Vagina (tissue), 2 donors: ENCODE measurements around the gene GRIK5. TPM values are rescaled to one million over a fixed set of nuclear protein-coding genes. Genes with fewer than 3 reads are reported as not detected.

ENCODE experiments used
- DNase-seq, 2 donors: peaks; one replicate each; pipeline ENCODE4 v3.0.0-alpha.2; 2017; ENCODE audit errors: extremely low spot score in 2 of 2
- H3K27ac ChIP-seq: fragments of 200-600 bp; sonication (generic); one replicate; pipeline ENCODE4 v1.5.1; 2019
- H3K27me3 ChIP-seq: fragments of 200-600 bp; sonication (generic); one replicate; pipeline ENCODE4 v1.5.1; 2019
- H3K36me3 ChIP-seq, 2 donors: fragments of 200-600 bp; sonication (generic); one replicate each; pipeline ENCODE4 v1.5.1; 2017 to 2019
- H3K4me1 ChIP-seq: fragments of 200-600 bp; sonication (generic); one replicate; pipeline ENCODE4 v1.5.1; 2019
- H3K4me3 ChIP-seq, 2 donors: fragments of 200-600 bp; sonication (generic); 1 replicate in 1 of 2; 2 replicates in 1 of 2; pipeline ENCODE4 v1.5.1; 2016 to 2019
- H3K9me3 ChIP-seq: fragments of 200-600 bp; sonication (generic); one replicate; pipeline ENCODE4 v1.5.1; 2019
- CTCF ChIP-seq, 3 experiments: fragments of 450-650 bp in 2 of 3; fragments of 200-600 bp in 1 of 3; sonication (generic) in 1 of 3; IDR thresholded peaks; one replicate each; pipeline ENCODE4 v1.5.1; 2017 to 2019; ENCODE audit warnings: antibody characterized with exemption in 3 of 3, mild to moderate bottlenecking in 2 of 3, moderate library complexity in 2 of 3
- POLR2A ChIP-seq, 2 donors: fragments of 450-650 bp; IDR thresholded peaks; one replicate each; pipeline ENCODE4 v1.6.1; 2017; ENCODE audit warnings: antibody characterized with exemption in 2 of 2, mild to moderate bottlenecking in 2 of 2, moderate library complexity in 2 of 2
- POLR2AphosphoS5 ChIP-seq, 2 donors: sonication (generic); formaldehyde crosslinking; IDR thresholded peaks; one replicate each; pipeline ENCODE4 v1.9.0; 2017; ENCODE audit warnings: antibody characterized with exemption in 2 of 2, mild to moderate bottlenecking in 2 of 2, low read depth in 1 of 2; ENCODE audit not compliant: insufficient read depth in 1 of 2
- intact Hi-C: fragments of 100-400 bp; cut with DNase I; formaldehyde crosslinking; loops from one replicate; pipeline ENCODE4 v1.15.1; 2023
- total RNA-seq: library from RNA; depleted of rRNA; stranded (reverse); fragments of >200 nt; gene quantifications from one replicate; pipeline ENCODE4 v1.2.3, GENCODE V29; 2016

Gene GRIK5
- total RNA-seq, 1 donor from 2014 or later, result 2.5 TPM

GRCh38 chr19:42010245-42011126 lies 59.5 kb downstream of the GRIK5 start:
- Histone ChIP-seq H3K27me3 (no peaks in the 10 kb centered on the region), H3K4me1 (no peaks in the 10 kb centered on the region), H3K9me3 (no peaks in the 10 kb centered on the region), H3K4me3 (no peak overlapping the region), H3K36me3 (no peaks in the 10 kb centered on the region), H3K27ac (no peak overlapping the region)
- DNase-seq, result no peak
- TF ChIP-seq POLR2A (IDR thresholded peaks at IDR 0.05) (no peak), CTCF (IDR thresholded peaks at IDR 0.05) (no peak), POLR2AphosphoS5 (IDR thresholded peaks at IDR 0.05; ENCODE audit: insufficient read depth in 1 of 2, low read depth in 1 of 2) (no peak)
- intact Hi-C loops, result no loop called here

GRCh38 chr19:42006569-42006968 lies 63.4 kb downstream of the GRIK5 start:
- intact Hi-C loops, result no loop called here
- Histone ChIP-seq H3K27ac (no peak overlapping the region), H3K27me3 (no peaks in the 10 kb centered on the region), H3K36me3 (no peaks in the 10 kb centered on the region), H3K9me3 (no peaks in the 10 kb centered on the region), H3K4me1 (no peaks in the 10 kb centered on the region), H3K4me3 (no peak overlapping the region)
- DNase-seq, result no peak
- TF ChIP-seq POLR2AphosphoS5 (IDR thresholded peaks at IDR 0.05; ENCODE audit: insufficient read depth in 1 of 2, low read depth in 1 of 2) (no peak), POLR2A (IDR thresholded peaks at IDR 0.05) (no peak), CTCF (IDR thresholded peaks at IDR 0.05) (no peak)

GRCh38 chr19:42005504-42005903 lies 64.5 kb downstream of the GRIK5 start:
- H3K27me3 ChIP-seq, result no peaks in the 10 kb centered on the region
- DNase-seq, result no peak
- intact Hi-C loops, result no loop called here
- no peaks in the 10 kb centered on the region for H3K4me1 ChIP-seq
- no peaks in the 10 kb centered on the region for H3K9me3 ChIP-seq
- no peak overlapping the region for H3K27ac ChIP-seq
- no peaks in the 10 kb centered on the region for H3K36me3 ChIP-seq
- no peak overlapping the region for H3K4me3 ChIP-seq
- TF ChIP-seq CTCF (IDR thresholded peaks at IDR 0.05), result no peak
- TF ChIP-seq POLR2A (IDR thresholded peaks at IDR 0.05), result no peak
- TF ChIP-seq POLR2AphosphoS5 (IDR thresholded peaks at IDR 0.05; ENCODE audit: insufficient read depth in 1 of 2, low read depth in 1 of 2), result no peak

GRCh38 chr19:42003506-42004294 lies 66.3 kb downstream of the GRIK5 start:
- no peaks in the 10 kb centered on the region for H3K9me3 ChIP-seq
- H3K27me3 ChIP-seq, result no peaks in the 10 kb centered on the region
- intact Hi-C loops, result no loop called here
- H3K36me3 ChIP-seq, result no peaks in the 10 kb centered on the region
- H3K27ac ChIP-seq, result no peak overlapping the region
- H3K4me3 ChIP-seq, result no peak overlapping the region
- H3K4me1 ChIP-seq, result no peaks in the 10 kb centered on the region
- DNase-seq, result no peak
- TF ChIP-seq POLR2A (IDR thresholded peaks at IDR 0.05) (no peak), CTCF (IDR thresholded peaks at IDR 0.05) (no peak), POLR2AphosphoS5 (IDR thresholded peaks at IDR 0.05; ENCODE audit: insufficient read depth in 1 of 2, low read depth in 1 of 2) (no peak)

GRCh38 chr19:41999878-42000208 lies 70.2 kb downstream of the GRIK5 start:
- Histone ChIP-seq H3K4me3 (no peak overlapping the region), H3K27me3 (peaks cover 8% of the 10 kb centered on the region), H3K4me1 (peaks cover 5% of the 10 kb centered on the region), H3K27ac (no peak overlapping the region), H3K36me3 (no peaks in the 10 kb centered on the region), H3K9me3 (no peaks in the 10 kb centered on the region)
- no peak for DNase-seq
- TF ChIP-seq CTCF (IDR thresholded peaks at IDR 0.05) (no peak), POLR2AphosphoS5 (IDR thresholded peaks at IDR 0.05; ENCODE audit: insufficient read depth in 1 of 2, low read depth in 1 of 2) (no peak), POLR2A (IDR thresholded peaks at IDR 0.05) (no peak)
- intact Hi-C loops, result no loop called here
